ENCODE measurements around the gene TSPYL6.

The TSPYL6 gene

GRCh38 chr2:54255230-54256090 lies 569 bp downstream of the TSPYL6 start:
- DNase-seq: no peak

GRCh38 chr2:54254180-54254579 lies 1.8 kb downstream of the TSPYL6 start:
- no peak for DNase-seq

GRCh38 chr2:54249629-54250028 lies 6.4 kb downstream of the TSPYL6 start:
- no peak for DNase-seq

- no peak for DNase-seq
Measured at GRCh38 chr2:54247115-54247514, 8.9 kb downstream of the TSPYL6 start.

GRCh38 chr2:54240515-54241469 lies 15.2 kb downstream of the TSPYL6 start:
- DNase-seq: no peak

- no peak for DNase-seq
Measured at GRCh38 chr2:54239427-54239826, 16.6 kb downstream of the TSPYL6 start.

- no peak for DNase-seq
Measured at GRCh38 chr2:54237428-54237827, 18.6 kb downstream of the TSPYL6 start.

GRCh38 chr2:54233832-54234649 lies 22.0 kb downstream of the TSPYL6 start:
- no peak for DNase-seq

- no peak for DNase-seq
Measured at GRCh38 chr2:54228945-54229344, 27.1 kb downstream of the TSPYL6 start.

GRCh38 chr2:54227798-54228197 lies 28.2 kb downstream of the TSPYL6 start:
- no peak for DNase-seq

- no peak for DNase-seq
Measured at GRCh38 chr2:54226260-54226659, 29.8 kb downstream of the TSPYL6 start.

- no peak for DNase-seq
Measured at GRCh38 chr2:54224997-54225396, 31.0 kb downstream of the TSPYL6 start.

- no peak for DNase-seq
Measured at GRCh38 chr2:54213082-54213481, 42.9 kb downstream of the TSPYL6 start.

GRCh38 chr2:54212456-54212855 lies 43.6 kb downstream of the TSPYL6 start:
- DNase-seq: no peak

GRCh38 chr2:54209379-54209778 lies 46.6 kb downstream of the TSPYL6 start:
- DNase-seq: no peak

- no peak for DNase-seq
Measured at GRCh38 chr2:54208364-54209240, 47.4 kb downstream of the TSPYL6 start.

GRCh38 chr2:54207666-54208195 lies 48.3 kb downstream of the TSPYL6 start:
- no peak for DNase-seq

GRCh38 chr2:54206596-54206995 lies 49.4 kb downstream of the TSPYL6 start:
- DNase-seq: no peak

- no peak for DNase-seq
Measured at GRCh38 chr2:54204476-54204875, 51.6 kb downstream of the TSPYL6 start.

All from activated CD4-positive, alpha-beta T cell treated with anti-CD3 and anti-CD28 coated beads, Interleukin-2, amount 50 U/mL, for 1 hour (primary cell).